GM19467 (cell line): ENCODE data around the gene USP49.

Source experiments
- ATAC-seq: cut with Tn5 transposase; IDR thresholded peaks from one replicate; pipeline ENCODE4 v1.9.1; 2021; ENCODE audit warnings: mild to moderate bottlenecking, moderate library complexity; ENCODE audit not compliant: unreplicated experiment

USP49 gene

DNA sequence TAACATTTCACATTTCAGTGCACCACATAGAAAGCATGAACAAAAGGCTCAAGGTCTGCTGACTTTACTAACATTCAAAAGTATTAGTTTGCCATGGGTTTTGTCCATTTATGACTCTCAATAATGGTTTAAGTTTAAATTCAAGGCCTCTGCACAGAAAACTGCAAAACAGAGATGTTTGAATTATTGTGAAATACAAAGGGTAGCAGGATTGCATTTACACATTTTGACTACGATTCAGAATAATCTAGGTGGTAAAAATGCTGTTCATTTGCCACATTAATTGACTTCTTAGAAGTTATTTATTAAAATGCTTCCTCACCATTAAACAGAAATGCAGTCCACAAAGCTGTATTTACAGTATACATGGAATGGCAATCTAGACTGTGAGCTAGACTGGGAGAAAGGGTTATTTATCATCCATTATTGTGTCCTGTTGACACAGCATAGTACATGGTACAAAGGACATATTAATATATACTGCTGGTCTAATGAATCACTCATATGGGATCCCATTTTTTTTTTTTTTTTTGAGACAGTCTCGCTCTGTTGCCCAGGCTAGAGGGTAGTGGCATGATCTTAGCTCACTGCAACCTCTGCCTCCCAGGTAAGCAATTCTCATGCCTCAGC lies 18.0 kb downstream of the USP49 start:
- no peak for ATAC-seq

DNA sequence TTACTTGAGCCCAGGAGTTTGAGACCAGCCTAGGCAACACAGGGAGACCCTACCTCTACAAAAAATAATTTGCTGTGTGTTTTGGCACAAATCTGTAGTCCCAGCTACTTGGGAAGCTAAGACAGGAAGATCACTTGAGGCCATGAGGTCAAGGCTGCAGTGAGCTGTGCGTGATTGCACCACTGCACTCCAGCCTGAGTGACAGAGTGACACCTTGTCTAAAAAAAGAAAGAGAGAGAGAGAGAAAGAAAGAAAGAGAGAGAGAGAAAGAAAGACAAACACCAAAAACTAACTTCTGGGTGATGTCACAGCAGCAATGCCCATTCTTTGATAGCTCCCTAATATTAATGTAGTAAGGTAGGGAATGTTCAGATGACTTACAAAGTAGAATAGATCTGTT lies 20.4 kb downstream of the USP49 start:
- ATAC-seq: no peak

DNA sequence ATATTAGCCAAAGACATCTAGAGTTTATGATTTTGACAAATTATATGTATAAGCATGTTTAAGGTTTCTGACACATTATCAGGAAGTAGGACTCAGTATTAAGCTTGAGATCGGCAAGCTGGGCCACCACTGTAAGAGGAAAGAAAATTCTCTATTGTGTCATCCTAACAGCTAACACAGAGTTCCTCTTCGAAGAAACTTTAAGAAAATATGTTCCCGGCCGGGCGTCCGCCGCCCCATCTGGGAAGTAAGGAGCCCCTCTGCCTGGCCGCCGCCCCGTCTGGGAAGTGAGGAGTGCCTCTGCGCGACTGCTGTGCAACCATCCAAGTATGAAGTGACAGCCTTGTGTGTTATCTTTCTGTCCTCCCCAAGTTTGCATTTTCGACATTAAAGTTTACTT lies 23.0 kb downstream of the USP49 start:
- ATAC-seq: no peak

DNA sequence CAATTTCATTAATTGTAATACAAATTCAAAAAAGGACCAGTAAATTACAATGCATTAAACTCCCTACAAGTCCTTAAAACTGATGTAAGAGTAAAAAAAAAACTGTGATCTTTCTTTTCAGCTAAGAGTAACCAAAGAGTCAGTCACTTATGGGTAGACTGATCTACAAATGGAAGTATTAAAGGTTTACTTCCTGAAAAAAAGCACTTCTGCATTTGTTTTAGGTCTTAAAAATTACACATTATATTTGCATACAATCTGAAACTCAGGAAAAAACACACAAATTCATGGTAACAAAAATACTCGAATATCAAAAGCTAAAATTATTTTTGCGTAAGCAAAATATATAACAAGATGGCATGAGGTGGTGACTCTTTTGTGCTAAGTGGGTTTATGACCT lies 23.5 kb downstream of the USP49 start:
- no peak for ATAC-seq

DNA sequence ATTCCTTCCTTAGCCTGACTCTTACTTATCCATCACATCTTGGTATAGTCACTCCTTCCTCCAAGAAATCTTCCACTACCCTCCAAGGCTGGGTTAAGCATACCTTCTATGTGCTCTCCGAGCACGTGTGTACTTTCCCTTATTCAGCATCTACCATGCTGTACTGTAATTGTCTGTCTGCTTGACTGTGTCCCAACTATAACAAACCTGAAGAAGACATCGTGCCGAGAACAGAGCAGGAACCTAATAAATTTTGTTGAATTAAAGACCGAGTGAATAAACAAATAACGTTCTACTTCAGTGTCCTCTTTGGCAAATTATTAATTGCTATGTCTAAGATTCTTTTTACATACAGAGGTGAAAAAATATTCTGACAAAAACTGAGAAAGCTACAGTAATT lies 35.8 kb downstream of the USP49 start:
- no peak for ATAC-seq

DNA sequence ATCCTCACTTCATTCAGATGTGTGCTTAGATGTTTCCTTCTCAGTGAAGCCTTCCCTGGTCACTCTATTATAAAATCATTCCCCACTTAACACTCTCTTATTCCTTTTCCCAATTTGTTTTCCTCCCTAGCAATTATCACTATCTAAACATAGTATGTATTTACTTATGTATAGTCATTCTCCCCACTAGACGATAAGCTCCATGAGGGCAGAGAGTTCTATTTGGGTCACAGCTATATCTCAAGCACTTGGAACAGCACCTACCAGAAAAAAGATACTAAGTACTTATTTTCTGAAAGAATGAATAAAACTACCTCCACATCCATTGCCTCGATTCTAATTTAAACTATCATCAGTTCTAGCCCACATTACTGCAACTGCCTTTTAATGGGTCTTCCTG lies 36.5 kb downstream of the USP49 start:
- no peak for ATAC-seq

DNA sequence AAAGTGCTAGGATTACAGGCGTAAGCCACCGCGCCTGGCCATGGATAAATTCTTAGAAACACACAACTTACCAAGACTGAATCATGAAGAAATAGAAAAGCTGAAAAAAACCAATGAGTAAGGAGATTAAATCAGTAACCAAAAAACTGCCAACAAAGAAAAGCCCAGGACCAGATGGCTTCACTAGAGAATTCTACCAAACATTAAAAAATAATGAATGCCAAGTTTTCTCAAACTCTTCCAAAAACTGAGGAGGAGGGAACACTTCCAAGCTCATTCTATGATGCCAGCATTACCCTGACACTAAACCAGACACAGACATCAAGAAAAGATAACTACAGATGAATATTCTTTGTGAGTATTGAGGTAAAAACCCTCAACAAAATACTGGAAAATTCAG lies 44.3 kb downstream of the USP49 start:
- ATAC-seq: no peak

DNA sequence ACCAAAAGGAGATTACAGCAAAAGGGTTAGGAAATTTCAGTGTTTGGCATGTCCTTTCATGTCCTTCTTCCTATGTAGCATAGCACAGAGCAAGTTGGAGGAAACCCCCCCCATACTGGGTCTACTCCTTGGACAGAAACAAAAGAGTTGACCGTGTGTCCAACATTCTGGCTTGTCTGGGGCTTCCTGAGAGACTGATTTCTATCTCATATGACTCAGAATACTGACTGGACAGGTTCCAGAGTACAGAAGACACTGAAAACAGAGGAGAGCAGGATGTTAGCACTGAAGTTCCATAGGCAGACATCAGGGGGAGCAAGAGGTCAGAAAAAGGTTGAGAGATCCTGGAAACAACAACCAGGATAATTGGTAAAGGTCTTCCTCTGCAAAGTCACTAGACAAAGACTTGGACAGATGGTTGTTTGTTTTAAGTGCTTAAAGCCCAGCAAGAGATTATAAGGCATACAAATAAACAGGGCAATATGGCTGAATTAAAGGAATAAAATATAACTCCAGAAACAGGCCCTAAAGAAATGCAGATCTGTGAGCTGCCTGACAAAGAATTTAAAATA lies 48.4 kb downstream of the USP49 start:
- ATAC-seq: no peak

DNA sequence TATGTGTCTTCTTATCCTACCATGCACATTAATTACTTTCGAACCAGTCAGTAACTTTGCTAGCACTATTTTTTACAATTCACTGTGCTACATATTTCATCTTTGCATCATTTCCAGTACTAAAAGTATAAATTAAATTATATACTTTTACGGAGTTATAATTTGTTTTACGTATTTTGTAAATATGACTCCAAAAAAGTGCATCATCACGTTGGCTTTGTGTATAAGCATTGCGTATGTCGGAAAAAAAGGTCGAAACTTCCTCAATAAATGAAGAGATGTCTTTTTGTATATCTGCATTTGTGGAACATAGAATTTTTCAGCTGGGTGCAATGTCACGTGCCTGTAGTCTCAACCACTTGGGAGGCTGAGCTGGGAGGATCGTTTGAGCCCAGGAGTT lies 52.0 kb downstream of the USP49 start:
- ATAC-seq: no peak

DNA sequence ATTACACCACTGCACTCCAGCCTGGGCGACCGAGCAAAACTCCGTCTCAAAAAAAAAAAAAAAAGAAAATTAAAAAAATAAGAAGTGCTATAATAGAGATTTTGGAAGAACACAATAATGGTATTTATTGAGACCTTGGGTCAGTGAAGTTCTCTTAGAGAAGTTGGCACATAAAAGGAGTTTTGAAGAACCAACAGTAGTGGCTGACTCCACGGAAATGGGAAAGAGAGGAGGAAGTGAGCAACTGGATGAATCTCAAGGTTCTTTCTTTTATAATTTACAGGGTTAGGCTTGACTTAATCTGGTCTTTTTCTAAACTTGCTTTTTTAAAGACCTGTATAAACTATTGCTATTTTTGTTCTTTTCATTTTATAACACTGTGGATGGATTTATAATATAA lies 54.8 kb downstream of the USP49 start:
- no peak for ATAC-seq

DNA sequence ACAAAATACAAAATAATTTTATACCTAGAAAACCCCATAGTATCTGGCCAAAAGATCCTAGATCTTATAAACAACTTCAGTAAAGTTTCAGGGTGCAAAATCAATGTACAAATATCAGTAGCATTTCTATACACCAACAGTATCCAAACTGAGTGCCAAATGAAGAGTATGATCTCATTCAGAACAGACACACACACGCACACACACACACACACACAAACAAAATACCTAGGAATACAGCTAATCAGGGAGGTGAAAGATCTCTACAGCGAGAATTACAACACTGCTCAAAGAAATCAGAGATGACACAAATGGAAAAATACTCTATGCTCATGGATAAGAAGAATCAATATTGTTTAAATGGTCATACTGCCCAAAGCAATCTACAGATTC lies 58.5 kb downstream of the USP49 start:
- ATAC-seq: no peak

DNA sequence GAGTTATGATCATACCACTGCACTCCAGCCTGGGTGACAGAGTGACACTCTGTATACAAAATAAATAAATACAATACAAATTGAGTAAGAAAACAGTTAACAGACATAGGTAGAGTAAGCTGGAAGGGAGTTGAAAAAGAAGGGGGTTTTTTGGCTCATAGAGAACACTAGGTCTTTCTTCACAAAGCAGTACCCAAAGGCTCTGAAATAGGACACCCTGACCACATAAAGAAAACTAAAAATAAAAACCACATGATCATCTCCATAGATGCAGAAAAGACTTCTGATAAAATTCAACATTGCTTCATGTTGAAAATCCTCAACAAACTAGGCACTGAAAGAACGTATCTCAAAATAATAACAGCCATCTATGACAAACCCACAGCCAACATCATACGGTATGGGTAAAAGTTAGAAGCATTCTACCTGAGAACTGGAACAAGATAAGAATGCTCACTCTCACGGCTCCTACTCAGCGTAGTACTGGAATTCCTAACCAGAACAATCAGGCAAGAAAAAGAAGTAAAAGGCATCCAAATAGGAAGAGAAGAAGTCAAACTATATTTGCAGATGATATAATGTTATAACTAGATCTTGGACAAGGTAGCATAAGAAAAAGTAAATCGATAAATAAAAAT lies 59.0 kb downstream of the USP49 start:
- ATAC-seq: no peak

DNA sequence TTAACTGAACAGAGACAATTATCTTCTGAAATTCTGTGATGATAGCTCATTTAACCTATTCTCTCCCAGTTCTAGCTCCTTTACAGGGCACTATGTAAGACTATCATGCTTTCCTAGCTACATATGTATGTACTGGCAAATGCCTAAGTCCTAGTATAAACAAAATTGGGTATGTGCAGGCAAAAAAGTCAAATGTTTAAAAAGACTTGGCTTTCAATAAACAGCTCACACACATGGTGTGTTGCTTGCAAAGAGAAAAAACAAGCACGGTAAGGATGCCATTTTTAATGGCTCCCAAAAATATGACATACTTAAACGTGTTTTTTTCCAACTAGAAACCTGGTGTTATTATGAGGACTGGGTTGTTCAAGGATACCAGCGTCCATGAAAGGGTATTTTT lies 62.9 kb downstream of the USP49 start:
- no peak for ATAC-seq

DNA sequence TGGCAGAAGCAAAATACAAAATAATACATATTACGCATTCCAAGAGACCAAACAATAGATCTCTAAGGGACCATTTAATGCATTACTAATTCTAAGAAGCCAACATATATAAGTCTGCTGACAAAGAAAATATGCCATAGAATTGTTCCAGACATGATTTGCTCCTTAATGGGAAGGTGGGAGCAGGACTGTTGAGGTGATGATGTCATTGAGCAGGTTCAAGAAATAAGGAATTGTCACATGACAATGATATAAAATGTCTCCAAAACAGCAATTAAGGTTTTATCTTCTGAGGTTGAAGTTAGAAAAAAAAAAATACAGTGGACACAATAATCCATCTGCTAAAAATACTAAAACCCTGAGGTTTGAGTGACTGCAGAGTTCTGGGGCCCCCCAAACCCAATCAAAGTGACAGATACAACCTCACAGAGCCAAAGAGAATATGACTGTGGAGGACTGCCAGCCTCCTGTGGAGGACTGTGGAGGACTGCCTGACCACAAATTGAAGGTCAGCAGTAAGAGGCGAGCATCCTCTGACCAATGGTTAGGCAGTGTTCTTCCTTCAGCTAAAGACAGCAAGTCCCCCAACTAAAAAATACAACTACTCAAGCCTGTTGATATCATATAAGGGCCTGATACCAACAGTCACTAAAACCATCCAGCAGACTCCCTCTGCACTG lies 68.7 kb downstream of the USP49 start:
- no peak for ATAC-seq

DNA sequence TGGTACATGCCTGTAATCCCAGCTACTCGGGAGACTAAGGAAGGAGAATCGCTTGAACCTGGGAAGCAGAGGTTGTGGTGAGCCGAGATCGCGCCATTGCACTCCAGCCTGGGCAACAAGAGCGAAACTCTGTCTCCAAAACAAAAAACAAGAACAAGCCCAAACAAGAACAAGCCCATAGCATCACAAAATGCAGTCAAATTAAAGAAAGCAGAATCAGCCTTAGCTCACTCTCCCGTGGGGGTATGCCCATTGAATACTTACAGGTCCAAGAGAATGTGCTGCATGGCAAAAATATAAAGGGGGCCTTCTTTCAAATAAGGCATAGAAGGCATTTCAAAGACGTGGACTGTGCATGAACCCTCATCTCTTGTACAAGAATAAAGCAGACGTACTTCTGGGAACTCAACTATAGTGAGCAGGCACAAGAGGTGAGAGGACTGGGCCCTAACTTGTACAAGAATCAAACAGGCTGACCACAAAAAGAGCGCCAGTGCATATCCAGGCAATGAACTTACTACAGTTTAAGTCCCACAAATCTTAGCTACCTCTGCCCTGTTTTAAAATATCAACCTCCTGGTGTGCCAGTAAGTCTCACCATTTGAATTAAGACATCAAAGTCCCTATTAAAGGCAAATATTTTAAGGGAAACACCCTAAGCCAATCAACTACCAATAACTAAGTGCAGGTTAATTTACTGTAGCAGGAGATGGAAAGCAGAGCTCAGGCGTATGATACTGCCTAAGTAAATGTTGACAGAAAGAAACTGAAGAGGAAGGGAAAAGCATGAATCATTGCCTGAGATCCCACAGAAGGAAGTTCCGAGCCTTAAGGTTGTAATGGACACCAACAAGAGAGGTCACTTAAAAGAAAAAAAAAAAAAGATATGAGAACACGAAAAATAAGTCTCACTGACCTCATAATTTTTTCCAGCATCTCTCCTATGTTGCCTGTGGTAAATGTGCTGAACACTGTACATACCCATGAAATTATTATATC lies 70.3 kb downstream of the USP49 start:
- no peak for ATAC-seq

DNA sequence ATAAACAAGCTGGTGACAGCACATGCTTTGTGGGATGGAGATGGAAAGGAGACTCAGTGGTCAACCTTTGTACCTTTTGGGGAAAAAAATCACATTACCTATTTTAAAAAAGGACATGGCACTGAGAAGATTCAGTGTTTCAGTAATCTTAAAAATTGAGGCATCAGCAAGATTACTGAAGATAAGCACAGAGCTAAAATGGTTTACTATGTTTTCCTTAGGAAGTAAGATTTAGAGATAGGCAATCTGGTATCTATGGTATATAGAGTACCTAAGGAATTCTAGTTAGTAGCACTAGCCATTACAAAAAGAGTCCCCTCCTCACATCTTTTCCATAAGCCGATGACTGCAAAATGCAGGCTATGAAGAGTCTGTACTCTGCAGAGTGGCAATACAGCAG lies 72.0 kb downstream of the USP49 start:
- ATAC-seq: no peak

DNA sequence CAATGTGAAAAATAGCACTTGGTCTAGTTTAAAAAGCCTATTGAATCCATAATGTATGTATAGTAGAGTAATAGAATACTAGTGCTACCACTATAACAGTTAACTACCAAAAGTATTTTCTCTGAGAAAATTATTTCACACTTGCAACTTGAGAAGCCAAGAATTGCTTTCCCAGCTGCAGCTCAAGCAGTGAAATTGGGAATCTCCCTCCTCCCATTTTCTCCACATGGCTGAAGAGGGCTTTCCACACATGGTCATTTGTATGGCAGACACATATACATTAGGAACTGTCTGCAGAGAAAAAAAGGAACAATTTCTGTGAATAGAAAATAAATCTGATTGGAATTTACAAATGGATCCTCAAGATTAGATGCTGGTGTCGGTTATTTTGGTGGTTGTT lies 73.2 kb downstream of the USP49 start:
- no peak for ATAC-seq

DNA sequence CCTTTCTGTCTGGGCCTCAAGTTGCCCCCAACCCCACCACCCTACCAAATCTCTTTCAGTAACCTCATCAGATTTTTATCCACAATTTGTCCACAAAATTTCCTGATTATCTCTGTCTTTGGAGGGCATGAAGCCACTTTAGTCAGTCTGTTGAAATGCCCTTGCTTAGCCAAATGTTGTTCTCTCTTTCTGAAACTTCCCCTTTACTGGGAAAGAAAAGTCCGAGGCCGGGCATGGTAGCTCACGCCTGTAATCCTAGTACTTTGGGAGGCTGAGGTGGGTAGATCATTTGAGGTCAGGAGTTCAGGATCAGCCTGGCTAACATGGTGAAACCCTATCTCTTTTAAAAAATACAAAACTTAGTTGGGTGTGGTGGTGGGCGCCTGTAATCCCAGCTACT lies 73.9 kb downstream of the USP49 start:
- no peak for ATAC-seq

DNA sequence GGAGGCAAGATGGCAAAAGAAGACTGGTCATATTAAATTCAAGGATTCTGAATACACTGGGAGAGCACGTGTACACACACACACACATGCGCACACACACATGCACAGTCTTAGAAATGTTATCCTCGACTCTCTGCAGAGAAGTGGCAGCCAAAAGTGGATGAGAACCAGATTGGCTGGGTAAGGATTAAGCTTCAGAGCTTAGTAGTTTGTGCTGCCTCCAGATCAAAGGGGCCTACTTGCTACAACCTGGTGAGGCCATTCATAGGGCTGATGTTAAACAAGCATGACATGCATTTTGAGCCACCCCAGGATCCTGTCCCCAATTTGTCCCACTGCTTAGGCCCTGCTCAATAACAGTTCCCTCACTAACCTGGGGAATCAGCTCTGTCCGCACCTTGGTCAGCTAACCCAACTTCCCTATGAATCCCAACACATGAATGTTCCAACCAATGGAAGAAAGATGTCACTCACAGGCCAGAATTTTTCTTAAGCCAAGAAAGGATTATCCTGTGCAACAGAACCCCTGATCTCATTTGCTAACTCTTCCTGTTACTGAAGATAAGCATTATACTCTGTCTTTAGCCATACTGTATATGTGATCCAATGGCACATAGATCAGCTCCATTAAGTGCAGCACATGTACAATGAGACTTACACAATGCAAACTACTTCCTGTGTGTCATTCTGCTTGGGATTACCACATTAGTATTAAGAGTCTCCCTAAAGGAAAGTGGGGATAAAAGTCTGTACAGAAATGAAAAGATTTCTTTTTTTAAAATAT lies 76.7 kb downstream of the USP49 start:
- no peak for ATAC-seq

DNA sequence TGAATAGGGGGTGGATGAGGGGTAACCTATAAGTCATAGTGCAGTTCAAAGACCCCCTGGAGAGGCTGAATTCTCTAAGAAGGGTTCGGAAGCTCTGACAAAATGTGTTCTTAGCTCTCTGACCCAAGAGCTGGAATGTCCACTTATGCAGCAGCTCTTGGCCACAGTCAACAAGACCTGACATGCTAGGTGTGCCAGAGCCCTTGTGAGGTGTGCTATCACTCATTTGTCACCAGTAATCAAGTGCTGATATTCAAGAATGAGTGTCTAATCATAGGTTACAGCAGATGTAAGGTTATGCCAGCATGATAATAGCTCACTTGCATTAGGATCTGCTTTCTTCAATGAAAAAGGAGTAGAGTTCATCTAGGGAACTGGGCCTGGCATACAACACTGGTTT lies 79.6 kb downstream of the USP49 start:
- ATAC-seq: no peak
